Tibial nerve (tissue), 4 donors: Measurements from ENCODE around the gene BIVM.

ENCODE experiments used
- CTCF ChIP-seq, 5 experiments: fragments of 200-600 bp in 3 of 5; fragments of 450-650 bp in 2 of 5; sonication (generic) in 3 of 5; IDR thresholded peaks; one replicate each; pipeline ENCODE4 v1.5.1; 2016 to 2019; ENCODE audit warnings: antibody characterized with exemption in 5 of 5, mild to moderate bottlenecking in 3 of 5, moderate library complexity in 2 of 5
- EP300 ChIP-seq, 2 donors: sonication (generic); formaldehyde crosslinking; IDR thresholded peaks; one replicate each; pipeline ENCODE4 v1.6.1; 2017; ENCODE audit warnings: antibody characterized with exemption in 2 of 2, mild to moderate bottlenecking in 1 of 2

GRCh38 chr13:102774214-102774568, 24.7 kb upstream of the BIVM start:
- TF ChIP-seq CTCF (IDR thresholded peaks at IDR 0.05) (no peak), EP300 (IDR thresholded peaks at IDR 0.05) (no peak)
